GM19240 (cell line): ENCODE results near the gene ETFB.
"Not testable (repeated sequence)": the region's sequence is repeated elsewhere in the genome, so short reads cannot be mapped to it uniquely, and the experiment has no call there.

Source experiments
- DNase-seq: peaks from one replicate; pipeline ENCODE4 v3.0.0; 2011; ENCODE audit warnings: low spot score; ENCODE audit not compliant: insufficient read length

ETFB gene

GRCh38 chr19:51365965-51366388 lies at the start of gene ETFB:
ETFB (minus strand) TSS chr19:51366388; CDS start chr19:51366326, 62 bp downstream.
- DNase-seq, result no peak

- no peak for DNase-seq
Measured at GRCh38 chr19:51415187-51415586, 49.0 kb upstream of the ETFB start.

- no peak for DNase-seq
Measured at GRCh38 chr19:51410950-51411748, 45.0 kb upstream of the ETFB start.

- DNase-seq, result no peak
Measured at GRCh38 chr19:51407511-51408131, 41.4 kb upstream of the ETFB start.

- DNase-seq, result no peak
Measured at GRCh38 chr19:51402117-51402516, 35.9 kb upstream of the ETFB start.

GRCh38 chr19:51399936-51400335 lies 33.7 kb upstream of the ETFB start:
- not testable (repeated sequence) for DNase-seq

GRCh38 chr19:51399231-51399630 lies 33.0 kb upstream of the ETFB start:
- DNase-seq, result no peak

- no peak for DNase-seq
Measured at GRCh38 chr19:51398096-51398704, 32.0 kb upstream of the ETFB start.

GRCh38 chr19:51397453-51397852 lies 31.3 kb upstream of the ETFB start:
- DNase-seq, result not testable (repeated sequence)

GRCh38 chr19:51396175-51396574 lies 30.0 kb upstream of the ETFB start:
- no peak for DNase-seq

GRCh38 chr19:51394050-51394836 lies 28.1 kb upstream of the ETFB start:
- peak; percentile 89 for DNase-seq

GRCh38 chr19:51392701-51393100 lies 26.5 kb upstream of the ETFB start:
- no peak for DNase-seq

GRCh38 chr19:51391073-51391611 lies 25.0 kb upstream of the ETFB start:
- no peak for DNase-seq

GRCh38 chr19:51389143-51389542 lies 23.0 kb upstream of the ETFB start:
- DNase-seq, result no peak

- DNase-seq, result no peak
Measured at GRCh38 chr19:51387924-51388389, 21.8 kb upstream of the ETFB start, which contains the start of gene LIM2. LIM2 (minus strand) TSS chr19:51387974; CDS start chr19:51387443, 531 bp downstream.

GRCh38 chr19:51386882-51387520 lies 20.8 kb upstream of the ETFB start:
- no peak for DNase-seq

GRCh38 chr19:51382004-51382403 lies 15.8 kb upstream of the ETFB start:
- DNase-seq, result no peak

- DNase-seq, result no peak
Measured at GRCh38 chr19:51380379-51380778, 14.2 kb upstream of the ETFB start.

GRCh38 chr19:51377422-51377821 lies 11.2 kb upstream of the ETFB start:
- DNase-seq, result no peak

GRCh38 chr19:51375504-51376221 lies 9.5 kb upstream of the ETFB start:
- DNase-seq, result peak; percentile 41
